Chondrocyte (in vitro differentiated cells): ENCODE results near the gene LBHD2. TPM values are rescaled to one million over a fixed set of nuclear protein-coding genes. Genes with fewer than 3 reads are reported as not detected.

Experiments used
- DNase-seq: peaks from one replicate; pipeline ENCODE4 v3.0.0; 2021; ENCODE audit warnings: mixed read lengths, low spot score
- H3K27ac Mint-ChIP-seq: one replicate; pipeline ENCODE4 v1.8.0; 2021; ENCODE audit warnings: mild to moderate bottlenecking, moderate library complexity, mixed read lengths; ENCODE audit not compliant: unreplicated experiment
- H3K27me3 Mint-ChIP-seq: 2 replicates; pipeline ENCODE4 v1.8.0; 2021; ENCODE audit warnings: low read depth, mixed read lengths
- H3K36me3 Mint-ChIP-seq: 2 replicates; pipeline ENCODE4 v1.8.0; 2021; ENCODE audit warnings: low read depth, mixed read lengths
- H3K4me1 Mint-ChIP-seq: 2 replicates; pipeline ENCODE4 v1.8.0; 2021; ENCODE audit warnings: low read depth, mild to moderate bottlenecking, mixed read lengths
- H3K4me3 Mint-ChIP-seq: one replicate; pipeline ENCODE4 v1.8.0; 2021; ENCODE audit warnings: mild to moderate bottlenecking, moderate library complexity, mixed read lengths; ENCODE audit not compliant: unreplicated experiment
- H3K9me3 Mint-ChIP-seq: 2 replicates; pipeline ENCODE4 v1.8.0; 2021; ENCODE audit warnings: low read depth, mixed read lengths
- total RNA-seq: library from RNA; stranded (reverse); gene quantifications from 3 replicates; pipeline ENCODE4 v1.2.1, GENCODE V29; 2021
- TF ChIP-seq, protein P1 (sequence below): fragments of 200-600 bp; sonication (generic); IDR thresholded peaks from 2 replicates; pipeline ENCODE4 v1.5.0; 2021; ENCODE audit warnings: antibody characterized with exemption, mild to moderate bottlenecking, moderate library complexity

LBHD2 gene
- total RNA-seq, 1 donor from 2014 or later: not detected

DNA sequence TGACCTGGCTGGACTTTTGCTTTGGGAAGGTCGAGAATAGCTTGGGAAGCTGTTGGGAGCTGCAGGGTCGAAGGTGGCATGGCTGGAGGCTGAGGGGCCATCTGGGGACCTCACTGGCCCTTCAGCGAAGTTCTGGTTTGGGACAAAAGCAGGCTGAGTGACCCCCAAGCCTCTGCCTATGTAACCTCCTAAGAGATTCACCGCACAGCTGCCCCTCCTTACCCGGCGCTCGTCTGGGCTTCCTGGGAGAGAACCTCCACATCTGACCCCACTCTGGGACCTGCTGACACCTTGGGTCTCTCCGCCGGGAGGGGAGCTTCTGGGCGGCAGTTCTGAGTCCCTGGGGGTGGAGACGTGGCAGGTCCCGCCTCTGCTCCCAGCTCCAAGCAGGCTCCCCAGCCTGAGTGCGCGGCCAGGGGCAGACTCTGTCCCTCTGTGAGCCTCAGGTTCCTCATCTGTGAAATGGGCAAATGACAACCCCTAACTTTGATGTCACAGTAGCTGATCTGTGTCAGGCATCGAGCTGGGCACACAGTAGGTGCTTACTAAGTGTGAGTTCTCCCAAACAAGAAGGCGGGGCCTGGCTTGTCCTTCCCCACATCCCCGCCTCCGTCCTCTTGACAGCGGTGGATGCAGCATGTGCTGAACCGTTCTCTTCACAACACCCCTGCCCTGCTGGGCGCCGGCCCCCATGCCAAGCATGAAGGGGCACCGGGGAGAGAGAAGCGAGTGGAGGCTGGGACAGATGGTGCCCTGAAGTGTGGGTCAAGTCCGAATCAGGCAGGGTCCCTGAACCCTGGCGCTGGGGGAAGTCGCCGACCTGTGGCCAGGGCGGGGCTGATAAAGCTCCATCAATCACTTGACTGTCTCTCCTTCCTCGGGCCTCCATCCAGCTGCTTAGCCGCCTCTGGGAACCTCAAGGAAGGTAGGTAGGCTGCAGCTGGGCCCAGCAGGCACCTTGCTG is 14.3 kb downstream of the LBHD2 start:
- Mint-ChIP-seq H3K27ac (no peak overlapping the region), H3K36me3 (no peaks in the 10 kb centered on the region), H3K9me3 (no peaks in the 10 kb centered on the region)

DNA sequence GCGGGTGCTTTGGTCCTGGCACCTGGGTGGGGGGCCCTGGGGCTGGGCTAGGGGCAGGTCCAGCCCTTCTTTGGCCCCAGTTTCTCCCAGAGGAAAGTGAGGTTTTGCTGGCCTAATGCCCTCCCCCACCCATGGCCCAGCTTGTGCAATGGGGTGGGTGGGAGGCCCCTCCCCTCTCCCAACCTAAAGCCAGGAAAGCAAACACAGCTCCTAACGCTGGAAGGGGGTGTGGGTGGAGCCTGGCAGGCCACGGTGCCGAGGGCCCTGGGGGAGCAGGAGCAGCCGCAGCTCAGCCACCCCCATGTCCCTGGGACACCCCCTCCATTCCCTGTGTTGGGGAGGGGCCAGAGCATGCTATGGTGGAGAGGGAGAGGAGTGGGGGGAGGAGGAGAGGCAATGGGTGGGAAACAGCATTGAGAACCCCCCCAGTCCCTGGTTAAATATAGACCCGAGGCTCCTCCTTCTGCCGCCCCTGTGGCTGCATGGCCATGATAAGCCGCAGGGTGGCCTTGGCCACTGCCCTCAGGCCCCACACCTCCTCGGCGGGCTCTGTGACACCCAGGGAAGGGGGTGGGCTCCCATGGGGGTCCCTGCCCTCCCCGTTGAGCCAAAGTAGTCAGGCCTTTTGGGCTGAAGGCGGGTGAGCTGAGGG is 15.2 kb downstream of the LBHD2 start:
- no peaks in the 10 kb centered on the region for H3K4me1 Mint-ChIP-seq
- H3K27ac Mint-ChIP-seq: no peak overlapping the region
- no peaks in the 10 kb centered on the region for H3K36me3 Mint-ChIP-seq
- no peak overlapping the region for H3K4me3 Mint-ChIP-seq
- DNase-seq: no peak
- TF ChIP-seq, protein P1, sequence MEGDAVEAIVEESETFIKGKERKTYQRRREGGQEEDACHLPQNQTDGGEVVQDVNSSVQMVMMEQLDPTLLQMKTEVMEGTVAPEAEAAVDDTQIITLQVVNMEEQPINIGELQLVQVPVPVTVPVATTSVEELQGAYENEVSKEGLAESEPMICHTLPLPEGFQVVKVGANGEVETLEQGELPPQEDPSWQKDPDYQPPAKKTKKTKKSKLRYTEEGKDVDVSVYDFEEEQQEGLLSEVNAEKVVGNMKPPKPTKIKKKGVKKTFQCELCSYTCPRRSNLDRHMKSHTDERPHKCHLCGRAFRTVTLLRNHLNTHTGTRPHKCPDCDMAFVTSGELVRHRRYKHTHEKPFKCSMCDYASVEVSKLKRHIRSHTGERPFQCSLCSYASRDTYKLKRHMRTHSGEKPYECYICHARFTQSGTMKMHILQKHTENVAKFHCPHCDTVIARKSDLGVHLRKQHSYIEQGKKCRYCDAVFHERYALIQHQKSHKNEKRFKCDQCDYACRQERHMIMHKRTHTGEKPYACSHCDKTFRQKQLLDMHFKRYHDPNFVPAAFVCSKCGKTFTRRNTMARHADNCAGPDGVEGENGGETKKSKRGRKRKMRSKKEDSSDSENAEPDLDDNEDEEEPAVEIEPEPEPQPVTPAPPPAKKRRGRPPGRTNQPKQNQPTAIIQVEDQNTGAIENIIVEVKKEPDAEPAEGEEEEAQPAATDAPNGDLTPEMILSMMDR: no peak
- H3K9me3 Mint-ChIP-seq: no peaks in the 10 kb centered on the region
- peaks cover 5% of the 10 kb centered on the region for H3K27me3 Mint-ChIP-seq

More for the DNA sequence above, 14.3 kb downstream of the LBHD2 start:
- TF ChIP-seq, protein P1: no peak
- no peaks in the 10 kb centered on the region for H3K4me1 Mint-ChIP-seq
- H3K27me3 Mint-ChIP-seq: peaks cover 5% of the 10 kb centered on the region
- no peak for DNase-seq
- no peak overlapping the region for H3K4me3 Mint-ChIP-seq

DNA sequence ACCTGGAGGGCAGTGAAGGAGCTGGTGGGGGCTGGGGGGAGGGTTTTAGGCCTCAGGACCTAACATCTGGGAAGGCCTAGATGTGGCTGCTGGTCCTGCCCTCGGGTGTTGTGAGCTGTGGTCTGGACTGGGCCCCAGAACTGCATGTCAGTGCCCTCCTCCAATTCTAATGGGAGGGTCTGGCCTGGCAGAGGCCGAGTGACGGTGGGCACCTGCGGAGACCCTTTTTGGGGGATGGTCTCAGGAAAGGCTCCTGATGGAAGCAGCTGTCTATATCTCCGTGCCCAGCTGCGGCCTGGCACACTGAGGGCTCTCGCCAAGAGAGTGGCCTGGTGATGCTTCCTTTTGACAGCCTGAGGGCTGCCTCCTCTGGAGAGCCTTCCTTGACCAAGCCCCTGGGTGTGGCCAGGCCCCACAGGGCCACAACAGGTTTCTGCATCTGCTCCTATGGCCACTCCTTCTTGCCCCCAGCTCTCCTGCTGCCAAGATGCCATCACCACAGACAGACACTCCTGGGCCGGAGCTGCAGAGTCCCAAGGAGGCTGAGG is 15.8 kb downstream of the LBHD2 start:
- Mint-ChIP-seq H3K4me1 (no peaks in the 10 kb centered on the region), H3K27me3 (peaks cover 5% of the 10 kb centered on the region), H3K9me3 (no peaks in the 10 kb centered on the region), H3K27ac (no peak overlapping the region), H3K4me3 (no peak overlapping the region), H3K36me3 (no peaks in the 10 kb centered on the region)
- TF ChIP-seq, protein P1: no peak
- no peak for DNase-seq

DNA sequence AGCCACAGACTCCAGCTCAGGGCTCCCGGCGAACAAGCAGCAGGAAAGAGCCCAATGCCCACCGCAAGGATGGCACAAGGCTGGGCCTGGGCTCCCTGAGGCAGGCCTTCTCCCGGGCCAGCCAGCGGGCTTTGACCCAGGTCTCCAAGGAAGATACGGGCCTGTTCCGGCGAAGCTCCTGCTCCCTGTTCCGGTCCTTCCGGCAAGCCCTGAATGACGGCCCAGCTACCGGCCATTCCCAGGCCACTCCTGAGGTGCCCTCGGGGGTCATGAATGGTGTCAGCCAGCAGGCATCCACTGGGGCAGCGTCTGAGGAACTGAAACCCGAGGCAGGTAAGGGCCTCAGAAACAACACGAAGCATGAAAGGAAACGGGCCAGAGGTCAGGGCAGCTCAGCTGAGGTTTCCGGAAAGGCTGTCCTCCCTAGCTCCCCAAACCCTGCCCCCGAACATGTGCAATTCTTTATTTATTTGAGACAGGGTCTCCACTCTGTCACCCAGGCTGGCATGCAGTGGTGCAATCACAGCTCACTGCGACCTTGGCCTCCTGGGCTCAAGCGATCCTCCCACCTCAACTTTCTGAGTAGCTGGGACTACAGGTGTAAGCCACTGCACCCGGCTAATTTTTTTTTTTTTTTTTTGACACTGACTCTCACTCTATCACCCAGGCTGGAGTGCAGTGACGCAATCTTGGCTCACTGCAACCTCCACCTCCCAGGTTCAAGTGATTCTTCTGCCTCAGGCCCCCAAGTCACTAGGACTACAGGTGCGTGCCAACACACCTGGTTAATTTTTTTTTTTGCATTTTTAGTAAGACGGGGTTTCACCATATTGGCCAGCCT is 16.5 kb downstream of the LBHD2 start:
- Mint-ChIP-seq H3K9me3 (no peaks in the 10 kb centered on the region), H3K4me1 (no peaks in the 10 kb centered on the region), H3K4me3 (no peak overlapping the region), H3K27me3 (peaks cover 5% of the 10 kb centered on the region), H3K36me3 (no peaks in the 10 kb centered on the region), H3K27ac (no peak overlapping the region)
- TF ChIP-seq, protein P1: no peak
- DNase-seq: no peak
